ENCODE measurements around the gene BRCA2.

BRCA2 gene

DNA sequence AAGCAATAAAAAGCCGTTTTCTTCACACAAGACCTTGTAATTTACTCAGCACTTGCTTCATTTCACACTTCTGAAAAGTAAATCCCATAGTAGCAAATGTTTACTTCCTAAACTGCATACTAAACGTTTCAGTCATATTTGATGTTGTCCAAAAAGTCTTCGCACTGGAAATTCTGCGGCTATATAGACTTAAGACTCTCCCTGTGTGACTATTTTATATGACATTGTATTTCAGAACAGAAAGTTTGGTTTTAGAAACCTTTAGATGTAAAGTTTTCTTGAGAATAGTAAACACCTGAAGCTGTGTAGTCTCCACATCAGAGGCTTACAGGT is 29.7 kb upstream of the BRCA2 start:
- Mint-ChIP-seq H3K4me3 (no peak overlapping the region), H3K9me3 (no peaks in the 10 kb centered on the region), H3K4me1 (no peaks in the 10 kb centered on the region), H3K27ac (ENCODE audit: low read depth) (no peak overlapping the region), H3K36me3 (ENCODE audit: insufficient read depth) (peaks cover 2% of the 10 kb centered on the region), H3K27me3 (peaks cover 8% of the 10 kb centered on the region)
- no peak for ATAC-seq (replicated peaks; ENCODE audit: extremely low read depth, poor library complexity, severe bottlenecking)
- DNase-seq (ENCODE audit: low spot score in 2 of 2) = no peak

DNA sequence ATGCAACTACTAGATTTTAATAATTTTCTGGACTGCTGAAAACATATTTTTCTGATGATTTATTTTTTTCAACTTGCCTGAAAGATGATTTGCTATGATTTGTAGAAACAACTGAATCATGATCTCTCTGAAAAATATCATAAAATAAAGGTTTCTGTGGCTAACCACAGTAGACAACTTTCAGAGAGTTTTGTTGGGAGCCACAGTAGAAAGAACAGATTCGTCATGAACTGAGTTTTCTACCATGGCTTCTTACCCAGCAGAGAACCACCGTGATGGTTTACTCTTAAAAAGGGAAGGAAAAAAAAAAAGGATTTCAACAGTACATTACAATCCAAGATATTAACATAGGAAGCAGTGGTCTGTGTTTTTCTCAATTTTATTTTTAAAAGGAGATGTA is 18.1 kb upstream of the BRCA2 start:
- no peak overlapping the region for H3K4me3 Mint-ChIP-seq
- DNase-seq (ENCODE audit: low spot score in 2 of 2) (no peak), ATAC-seq (replicated peaks; ENCODE audit: extremely low read depth, poor library complexity, severe bottlenecking) (no peak)
- no peaks in the 10 kb centered on the region for H3K4me1 Mint-ChIP-seq
- H3K9me3 Mint-ChIP-seq = no peaks in the 10 kb centered on the region
- peaks cover 15% of the 10 kb centered on the region for H3K27me3 Mint-ChIP-seq
- H3K36me3 Mint-ChIP-seq (ENCODE audit: insufficient read depth) = peaks cover 1% of the 10 kb centered on the region
- H3K27ac Mint-ChIP-seq (ENCODE audit: low read depth) = no peak overlapping the region

DNA sequence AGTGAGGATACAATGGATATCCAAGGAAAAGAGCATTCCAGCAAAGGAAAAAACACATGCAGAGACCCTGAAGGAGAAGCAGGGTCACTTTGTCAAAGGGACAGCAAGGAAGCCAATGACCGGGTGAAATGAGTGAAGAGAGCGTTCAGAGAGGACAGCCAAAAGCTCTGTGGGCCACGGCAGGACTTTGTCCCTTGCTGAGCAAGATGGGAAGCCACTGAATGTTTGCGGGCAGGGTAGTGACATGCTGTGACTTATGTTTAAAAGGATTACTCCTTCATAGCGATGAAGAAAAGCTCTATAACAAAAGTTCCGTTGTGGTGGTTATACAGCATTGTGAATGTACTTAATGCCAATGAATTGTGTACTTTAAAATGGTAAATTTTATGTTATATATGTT is 16.6 kb upstream of the BRCA2 start:
- Mint-ChIP-seq H3K36me3 (ENCODE audit: insufficient read depth) (peaks cover 1% of the 10 kb centered on the region), H3K27me3 (peaks cover 15% of the 10 kb centered on the region), H3K9me3 (no peaks in the 10 kb centered on the region), H3K4me3 (no peak overlapping the region), H3K27ac (ENCODE audit: low read depth) (no peak overlapping the region), H3K4me1 (no peaks in the 10 kb centered on the region)
- ATAC-seq (replicated peaks; ENCODE audit: extremely low read depth, poor library complexity, severe bottlenecking) (no peak), DNase-seq (ENCODE audit: low spot score in 2 of 2) (no peak)

DNA sequence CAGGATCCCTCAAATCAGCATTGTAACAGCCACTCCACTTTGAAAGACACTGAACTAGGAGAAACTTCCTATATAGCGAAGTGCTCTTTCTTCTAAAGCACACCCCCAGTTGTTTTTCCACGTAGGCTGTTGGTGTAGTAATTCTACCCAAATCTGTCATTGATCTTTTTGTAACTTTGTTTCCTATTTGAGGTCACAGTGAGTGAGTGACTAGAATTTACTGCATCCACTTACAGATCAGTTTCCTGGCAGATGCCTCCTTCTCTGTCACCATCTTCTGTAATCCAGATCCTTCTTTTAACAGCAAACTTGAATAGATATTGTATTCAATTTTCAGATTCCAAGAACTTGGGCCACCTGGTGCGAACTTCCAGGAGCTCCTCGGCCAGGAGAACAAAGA is 15.4 kb upstream of the BRCA2 start:
- no peak for ATAC-seq (replicated peaks; ENCODE audit: extremely low read depth, poor library complexity, severe bottlenecking)

DNA sequence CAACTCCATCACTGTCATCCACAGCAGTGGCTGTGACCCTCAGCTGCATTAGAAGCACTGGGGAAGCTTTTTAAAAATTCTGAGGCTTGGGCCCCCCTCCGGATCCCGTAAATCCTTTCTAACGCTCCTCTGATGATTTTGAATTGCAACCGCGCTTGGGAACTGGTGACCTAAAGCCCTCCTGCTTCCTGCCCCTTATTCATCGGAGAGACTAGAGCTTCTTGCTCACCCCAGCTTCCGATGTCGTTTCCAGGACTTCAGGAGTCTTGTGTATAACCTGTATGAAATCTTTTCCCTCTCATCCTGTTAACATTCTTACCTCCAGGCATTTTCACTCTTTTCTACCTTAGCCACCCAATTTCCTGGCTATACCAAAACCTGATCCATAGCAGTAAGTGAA is 14.9 kb upstream of the BRCA2 start:
- H3K9me3 Mint-ChIP-seq = no peaks in the 10 kb centered on the region
- peaks cover 1% of the 10 kb centered on the region for H3K36me3 Mint-ChIP-seq (ENCODE audit: insufficient read depth)
- H3K27ac Mint-ChIP-seq (ENCODE audit: low read depth) = no peak overlapping the region
- DNase-seq (ENCODE audit: low spot score in 2 of 2) (no peak), ATAC-seq (replicated peaks; ENCODE audit: extremely low read depth, poor library complexity, severe bottlenecking) (no peak)
- no peaks in the 10 kb centered on the region for H3K4me1 Mint-ChIP-seq
- peaks cover 13% of the 10 kb centered on the region for H3K27me3 Mint-ChIP-seq
- no peak overlapping the region for H3K4me3 Mint-ChIP-seq

More for the DNA sequence above, 15.4 kb upstream of the BRCA2 start:
- DNase-seq (ENCODE audit: low spot score in 2 of 2) = no peak
- Mint-ChIP-seq H3K27ac (ENCODE audit: low read depth) (no peak overlapping the region), H3K9me3 (no peaks in the 10 kb centered on the region), H3K36me3 (ENCODE audit: insufficient read depth) (peaks cover 1% of the 10 kb centered on the region), H3K4me3 (no peak overlapping the region), H3K4me1 (no peaks in the 10 kb centered on the region), H3K27me3 (peaks cover 15% of the 10 kb centered on the region)

DNA sequence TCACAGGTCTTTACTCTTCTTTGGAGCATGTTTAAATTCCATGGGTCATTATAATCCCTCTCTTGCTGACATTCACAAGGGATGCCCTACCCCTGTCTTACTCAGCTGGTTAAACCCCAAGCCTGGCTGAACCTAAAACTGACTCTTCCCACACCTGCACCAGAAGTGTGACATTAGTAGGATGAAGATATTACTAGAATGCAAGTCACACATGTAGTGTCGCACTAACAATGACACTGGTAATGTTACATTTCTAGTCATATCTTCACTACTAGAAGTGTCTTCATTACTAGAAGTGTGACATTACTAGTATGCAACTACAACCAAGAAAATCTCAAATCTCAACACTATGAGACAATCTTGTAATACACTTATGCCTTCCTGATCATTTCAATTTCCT is 14.4 kb upstream of the BRCA2 start:
- peaks cover 1% of the 10 kb centered on the region for H3K36me3 Mint-ChIP-seq (ENCODE audit: insufficient read depth)
- no peak overlapping the region for H3K4me3 Mint-ChIP-seq
- ATAC-seq (replicated peaks; ENCODE audit: extremely low read depth, poor library complexity, severe bottlenecking) = no peak
- DNase-seq (ENCODE audit: low spot score in 2 of 2) = no peak
- H3K4me1 Mint-ChIP-seq = no peaks in the 10 kb centered on the region
- no peaks in the 10 kb centered on the region for H3K9me3 Mint-ChIP-seq
- peaks cover 8% of the 10 kb centered on the region for H3K27me3 Mint-ChIP-seq
- H3K27ac Mint-ChIP-seq (ENCODE audit: low read depth) = no peak overlapping the region

DNA sequence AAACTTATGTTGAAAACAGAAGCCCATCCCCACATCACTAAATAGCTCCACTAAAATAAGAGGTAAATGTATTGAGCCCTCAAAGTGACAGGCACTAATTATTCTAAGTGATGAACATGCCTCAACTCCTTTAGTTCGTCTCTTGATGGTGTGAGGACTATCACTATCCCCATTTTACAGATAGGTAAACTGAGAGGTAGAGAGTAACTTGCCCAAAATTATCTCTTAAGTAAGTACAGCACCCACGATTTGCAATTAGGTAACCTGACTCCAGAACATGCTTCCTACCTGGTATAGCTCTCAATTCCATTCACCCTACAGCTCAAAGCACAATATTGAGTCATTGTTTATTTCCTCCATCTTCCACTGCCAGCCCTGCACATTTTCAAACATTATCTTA is 12.8 kb upstream of the BRCA2 start:
- H3K27ac Mint-ChIP-seq (ENCODE audit: low read depth) = no peak overlapping the region
- DNase-seq (ENCODE audit: low spot score in 2 of 2) (no peak), ATAC-seq (replicated peaks; ENCODE audit: extremely low read depth, poor library complexity, severe bottlenecking) (no peak)
- H3K27me3 Mint-ChIP-seq = no peaks in the 10 kb centered on the region
- H3K36me3 Mint-ChIP-seq (ENCODE audit: insufficient read depth) = peaks cover 1% of the 10 kb centered on the region
- H3K4me1 Mint-ChIP-seq = no peaks in the 10 kb centered on the region
- no peaks in the 10 kb centered on the region for H3K9me3 Mint-ChIP-seq
- no peak overlapping the region for H3K4me3 Mint-ChIP-seq

DNA sequence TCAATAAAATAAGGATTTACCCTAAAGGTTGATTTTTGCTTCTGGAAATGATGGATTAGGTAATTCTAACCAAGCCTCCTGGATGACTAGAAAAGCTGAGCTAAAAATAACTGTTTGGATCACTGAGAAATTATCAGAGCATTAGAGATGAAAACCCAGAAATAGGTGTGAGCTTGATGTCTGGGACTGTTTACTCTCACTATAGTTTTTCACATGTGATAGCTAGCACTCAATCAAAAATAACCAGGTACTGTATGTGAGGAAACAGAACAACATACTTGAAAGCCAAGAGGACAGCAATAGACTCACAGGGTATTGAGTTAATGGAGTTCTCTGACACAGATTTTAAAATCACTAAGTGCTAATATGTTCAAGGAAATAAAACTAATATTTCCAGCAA is 9.7 kb upstream of the BRCA2 start:
- no peak overlapping the region for H3K4me3 Mint-ChIP-seq
- no peak overlapping the region for H3K27ac Mint-ChIP-seq (ENCODE audit: low read depth)
- H3K36me3 Mint-ChIP-seq (ENCODE audit: insufficient read depth) = no peaks in the 10 kb centered on the region

DNA sequence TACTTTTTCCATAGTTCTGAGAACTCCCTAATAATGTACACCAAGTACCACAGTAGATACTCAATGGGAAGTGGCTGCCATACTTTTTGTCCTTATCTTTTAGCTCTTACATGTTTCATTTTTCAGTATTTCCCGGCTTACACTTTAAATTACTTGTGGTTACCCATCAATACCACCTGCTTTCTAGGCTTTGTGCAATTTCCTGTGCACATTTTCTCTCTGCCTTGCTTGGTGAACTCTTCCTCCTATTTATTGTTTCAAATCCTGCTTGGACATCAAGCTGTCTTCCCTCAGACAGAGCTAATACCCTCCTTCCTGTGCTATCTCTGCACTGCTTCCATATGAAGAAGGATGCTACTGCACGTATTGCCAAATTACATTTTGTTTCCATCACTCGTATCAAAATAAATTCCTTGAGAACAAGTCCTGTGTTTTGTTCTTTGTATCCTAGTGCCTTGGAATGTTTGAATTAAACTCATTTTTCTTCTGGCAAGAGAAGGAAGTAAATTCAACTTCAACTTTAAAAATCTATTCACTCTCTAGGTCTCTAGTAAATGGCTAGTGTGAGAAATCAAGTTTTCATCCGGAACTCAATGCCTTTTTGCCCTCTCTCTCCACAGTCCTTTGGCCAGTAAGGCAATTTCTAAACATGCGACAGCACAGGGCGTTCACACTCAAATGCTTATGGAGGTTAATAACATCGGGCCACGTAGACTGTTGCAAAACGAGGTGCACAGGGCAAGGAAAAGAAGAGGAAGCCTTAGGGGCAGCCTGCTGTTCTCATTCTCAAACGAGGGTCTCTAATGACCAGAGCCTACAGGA is 5.8 kb upstream of the BRCA2 start:
- Mint-ChIP-seq H3K36me3 (ENCODE audit: insufficient read depth) (no peaks in the 10 kb centered on the region), H3K27ac (ENCODE audit: low read depth) (no peak overlapping the region), H3K4me3 (no peak overlapping the region), H3K27me3 (no peaks in the 10 kb centered on the region), H3K9me3 (no peaks in the 10 kb centered on the region), H3K4me1 (peaks cover 9% of the 10 kb centered on the region)
- DNase-seq (ENCODE audit: low spot score in 2 of 2) (no peak), ATAC-seq (replicated peaks; ENCODE audit: extremely low read depth, poor library complexity, severe bottlenecking) (peak; percentile 10)

More for the DNA sequence above, 9.7 kb upstream of the BRCA2 start:
- DNase-seq (ENCODE audit: low spot score in 2 of 2) = no peak
- Mint-ChIP-seq H3K27me3 (no peaks in the 10 kb centered on the region), H3K4me1 (peaks cover 9% of the 10 kb centered on the region), H3K9me3 (no peaks in the 10 kb centered on the region)
- no peak for ATAC-seq (replicated peaks; ENCODE audit: extremely low read depth, poor library complexity, severe bottlenecking)

DNA sequence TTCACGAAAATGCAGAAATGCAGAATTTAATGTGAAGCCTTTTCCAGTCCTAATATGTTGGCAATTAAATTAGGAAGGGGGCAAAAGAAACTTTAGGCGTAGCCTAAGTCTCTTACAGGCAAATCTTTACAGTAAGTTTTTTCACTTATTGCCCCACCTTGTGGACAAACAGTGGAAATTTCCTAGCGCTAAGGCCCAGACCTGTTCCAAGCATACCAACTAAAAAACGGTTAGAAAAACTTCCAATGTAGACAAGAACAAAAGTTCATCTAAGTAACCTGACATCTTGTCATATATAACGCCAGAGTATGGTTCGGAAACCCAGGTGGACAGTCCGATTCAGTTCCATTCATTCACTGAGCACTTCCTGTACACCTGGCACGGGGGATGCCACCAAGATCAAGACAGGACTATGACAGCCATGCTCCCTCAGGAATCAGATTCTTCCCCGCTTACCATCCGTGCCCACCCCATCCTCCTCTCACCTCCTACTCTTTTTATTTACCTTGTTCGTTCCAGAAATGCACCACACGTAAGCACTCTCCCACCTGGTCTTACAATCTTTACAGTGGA is 5.1 kb upstream of the BRCA2 start:
- Mint-ChIP-seq H3K36me3 (ENCODE audit: insufficient read depth) (peaks cover 6% of the 10 kb centered on the region), H3K4me3 (no peak overlapping the region), H3K27me3 (no peaks in the 10 kb centered on the region), H3K27ac (ENCODE audit: low read depth) (no peak overlapping the region), H3K9me3 (no peaks in the 10 kb centered on the region), H3K4me1 (peaks cover 16% of the 10 kb centered on the region)
- ATAC-seq (replicated peaks; ENCODE audit: extremely low read depth, poor library complexity, severe bottlenecking) (peak; percentile 41), DNase-seq (ENCODE audit: low spot score in 2 of 2) (peak in 1 of 2 donors; percentile 30)

DNA sequence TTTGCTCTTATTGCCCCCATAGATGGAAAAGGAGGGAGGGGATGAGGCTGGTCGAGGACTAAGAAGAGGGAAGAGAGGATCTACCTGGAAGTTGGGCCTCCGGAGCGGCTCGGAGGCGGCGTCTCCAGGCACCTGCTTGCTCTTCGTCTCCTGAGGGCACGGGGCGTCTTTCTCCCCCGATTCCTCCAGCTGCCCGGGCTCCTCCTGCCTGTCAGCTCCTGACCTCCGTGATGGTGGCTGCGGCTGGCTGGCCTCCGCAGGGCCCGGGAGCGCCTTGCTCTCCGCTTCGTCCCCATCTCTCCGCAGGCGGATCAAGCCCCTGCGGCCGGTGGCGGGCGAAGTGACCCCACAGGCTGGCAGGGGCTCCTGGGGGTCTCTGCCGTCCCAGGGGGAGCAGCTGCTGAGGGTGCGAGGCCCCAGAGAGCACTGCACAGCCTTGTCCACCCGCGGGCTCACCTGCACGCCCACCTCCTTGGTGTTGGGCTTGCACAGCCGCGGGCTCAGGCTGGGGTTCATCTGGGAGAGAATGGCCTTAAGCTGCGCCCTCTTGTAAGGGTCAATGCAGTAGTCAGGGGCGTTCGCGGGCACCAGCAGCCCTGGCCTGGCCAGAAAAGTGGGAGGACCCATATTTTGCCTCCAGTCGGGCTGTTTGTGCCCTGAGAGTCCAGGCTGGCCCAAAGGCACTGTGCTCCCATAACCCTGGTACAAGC is 4.0 kb upstream of the BRCA2 start:
- Mint-ChIP-seq H3K36me3 (ENCODE audit: insufficient read depth) (peaks cover 16% of the 10 kb centered on the region), H3K27me3 (no peaks in the 10 kb centered on the region), H3K9me3 (no peaks in the 10 kb centered on the region), H3K4me3 (no peak overlapping the region), H3K27ac (ENCODE audit: low read depth) (no peak overlapping the region), H3K4me1 (peaks cover 19% of the 10 kb centered on the region)
- ATAC-seq (replicated peaks; ENCODE audit: extremely low read depth, poor library complexity, severe bottlenecking) (no peak), DNase-seq (ENCODE audit: low spot score in 2 of 2) (no peak)

DNA sequence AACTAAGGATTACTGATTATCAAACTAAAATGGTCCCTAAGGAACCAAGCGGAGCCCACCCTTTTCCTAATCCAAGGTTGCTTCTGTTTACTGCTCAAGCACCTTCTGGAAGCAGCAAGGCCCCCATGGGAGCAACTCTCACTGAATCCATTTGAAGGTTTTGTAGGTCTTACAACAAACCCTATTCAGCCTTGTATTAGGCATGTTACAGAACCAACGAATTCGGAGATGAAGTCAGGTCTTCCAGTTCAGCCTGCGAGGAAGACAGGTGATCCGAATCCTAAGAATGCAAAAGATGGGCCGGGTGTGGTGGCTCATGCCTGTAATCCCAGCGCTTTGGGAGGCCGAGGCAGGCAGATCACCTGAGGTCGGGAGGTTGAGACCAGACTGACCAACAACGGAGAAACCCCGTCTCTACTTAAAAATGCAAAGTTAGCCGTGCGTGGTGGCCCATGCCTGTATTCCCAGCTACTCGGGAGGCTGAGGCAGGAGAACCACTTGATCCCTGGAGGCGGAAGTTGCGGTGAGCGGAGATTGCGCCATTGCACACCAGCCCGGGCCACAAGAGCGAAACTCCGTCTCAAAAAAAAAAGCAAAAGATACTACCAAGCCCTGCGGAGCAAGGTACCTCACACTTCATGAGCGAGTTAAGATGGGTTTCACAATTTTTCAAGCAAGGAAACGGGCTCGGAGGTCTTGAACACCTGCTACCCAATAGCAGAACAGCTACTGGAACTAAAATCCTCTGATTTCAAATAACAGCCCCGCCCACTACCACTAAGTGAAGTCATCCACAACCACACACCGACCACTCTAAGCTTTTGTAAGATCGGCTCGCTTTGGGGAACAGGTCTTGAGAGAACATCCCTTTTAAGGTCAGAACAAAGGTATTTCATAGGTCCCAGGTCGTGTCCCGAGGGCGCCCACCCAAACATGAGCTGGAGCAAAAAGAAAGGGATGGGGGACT is 754 bp upstream of the BRCA2 start:
- peaks cover 18% of the 10 kb centered on the region for H3K36me3 Mint-ChIP-seq (ENCODE audit: insufficient read depth)
- H3K4me3 Mint-ChIP-seq = peak overlapping the region; percentile 91
- DNase-seq (ENCODE audit: low spot score in 2 of 2) (peak; percentile 56 to 72), ATAC-seq (replicated peaks; ENCODE audit: extremely low read depth, poor library complexity, severe bottlenecking) (peak; percentile 84)
- H3K27me3 Mint-ChIP-seq = no peaks in the 10 kb centered on the region
- H3K27ac Mint-ChIP-seq (ENCODE audit: low read depth) = peak overlapping the region; percentile 98
- peaks cover 14% of the 10 kb centered on the region for H3K4me1 Mint-ChIP-seq
- H3K9me3 Mint-ChIP-seq = no peaks in the 10 kb centered on the region
